HEK293 (cell line): ENCODE data around the gene STOML1.

Experiments
- CTCF ChIA-PET: fragments of 350-600 bp; formaldehyde crosslinking; extraction: SDS; loops from one replicate; lab custom pipeline; 2021; ENCODE audit warnings: antibody characterized with exemption; lab: Yijun Ruan, JAX
- POLR2A ChIA-PET: fragments of 300-600 bp; formaldehyde crosslinking; extraction: SDS; loops from one replicate; lab custom pipeline; 2020; ENCODE audit warnings: antibody characterized with exemption, inconsistent platforms; lab: Yijun Ruan, JAX
- H3K27ac ChIP-seq: fragments of 200-500 bp; sonication (Bioruptor generic); 2 replicates; pipeline ENCODE4 v1.5.1; 2014; ENCODE audit warnings: low read depth, low read length, control low read depth, inconsistent platforms; ENCODE audit errors: extremely low read depth
- H3K36me3 ChIP-seq, 2 experiments: fragments of 200-500 bp in 1 of 2; sonication (Bioruptor generic) in 1 of 2; 1 replicate in 1 of 2; 2 replicates in 1 of 2; pipeline ENCODE4 v1.5.1; 2014 to 2017; ENCODE audit warnings: inconsistent platforms in 2 of 2, low read length in 2 of 2; ENCODE audit not compliant: control insufficient read depth in 2 of 2, insufficient read depth in 1 of 2
- H3K4me1 ChIP-seq: fragments of 200-500 bp; sonication (Bioruptor generic); 2 replicates; pipeline ENCODE4 v1.5.1; 2014; ENCODE audit warnings: mild to moderate bottlenecking, low read length, inconsistent platforms; ENCODE audit not compliant: control insufficient read depth, insufficient read depth
- H3K4me3 ChIP-seq: 2 replicates; pipeline ENCODE4 v1.5.1; 2011; ENCODE audit warnings: low read depth, mild to moderate bottlenecking, control low read depth, low read length, moderate library complexity
- H3K9me3 ChIP-seq: fragments of 200-500 bp; sonication (Bioruptor generic); 2 replicates; pipeline ENCODE4 v1.5.1; 2014; ENCODE audit warnings: low read depth, low read length, inconsistent platforms; ENCODE audit not compliant: control insufficient read depth, insufficient read depth
- ATF2 ChIP-seq: fragments of 450-650 bp; formaldehyde crosslinking; IDR thresholded peaks from 2 replicates; pipeline ENCODE4 v1.5.1; 2016; ENCODE audit warnings: missing biosample characterization, missing genetic modification characterization, low read depth
- FEZF1 ChIP-seq: fragments of 450-650 bp; formaldehyde crosslinking; IDR thresholded peaks from 2 replicates; pipeline ENCODE4 v1.5.1; 2016; ENCODE audit warnings: missing biosample characterization, missing genetic modification characterization
- GLIS2 ChIP-seq: fragments of 450-650 bp; formaldehyde crosslinking; IDR thresholded peaks from 2 replicates; pipeline ENCODE4 v1.5.1; 2016; ENCODE audit warnings: missing biosample characterization, missing genetic modification characterization
- INSM2 ChIP-seq: fragments of 450-650 bp; formaldehyde crosslinking; IDR thresholded peaks from 2 replicates; pipeline ENCODE4 v1.5.1; 2016; ENCODE audit warnings: missing biosample characterization, missing genetic modification characterization
- KLF7 ChIP-seq: fragments of 450-650 bp; formaldehyde crosslinking; IDR thresholded peaks from 2 replicates; pipeline ENCODE4 v1.5.1; 2016; ENCODE audit warnings: missing biosample characterization, missing genetic modification characterization, borderline replicate concordance
- PRDM1 ChIP-seq: fragments of 450-650 bp; formaldehyde crosslinking; IDR thresholded peaks from 2 replicates; pipeline ENCODE4; 2016; ENCODE audit warnings: missing biosample characterization, missing genetic modification characterization
- PRDM10 ChIP-seq: fragments of 450-650 bp; formaldehyde crosslinking; IDR thresholded peaks from 2 replicates; pipeline ENCODE4 v1.5.1; 2016; ENCODE audit warnings: missing biosample characterization, missing genetic modification characterization
- PRDM2 ChIP-seq: fragments of 450-650 bp; formaldehyde crosslinking; IDR thresholded peaks from 2 replicates; pipeline ENCODE4 v1.5.1; 2016; ENCODE audit warnings: missing biosample characterization, missing genetic modification characterization, borderline replicate concordance
- RBAK ChIP-seq: fragments of 450-650 bp; formaldehyde crosslinking; IDR thresholded peaks from 2 replicates; pipeline ENCODE4 v1.5.1; 2016; ENCODE audit warnings: missing biosample characterization, missing genetic modification characterization
- TCF7L2 ChIP-seq: IDR thresholded peaks from 2 replicates; pipeline ENCODE4 v1.6.1; 2011; ENCODE audit warnings: low read depth, mild to moderate bottlenecking, inconsistent platforms, low read length, moderate library complexity, borderline replicate concordance
- ZNF140 ChIP-seq: fragments of 450-650 bp; formaldehyde crosslinking; IDR thresholded peaks from 2 replicates; pipeline ENCODE4 v1.5.1; 2016; ENCODE audit warnings: missing biosample characterization, missing genetic modification characterization
- ZNF202 ChIP-seq: fragments of 450-650 bp; formaldehyde crosslinking; IDR thresholded peaks from 2 replicates; pipeline ENCODE4 v1.5.1; 2016; ENCODE audit warnings: missing biosample characterization, missing genetic modification characterization, borderline replicate concordance
- ZNF292 ChIP-seq: fragments of 450-650 bp; formaldehyde crosslinking; IDR thresholded peaks from 2 replicates; pipeline ENCODE4 v1.5.1; 2016; ENCODE audit warnings: low read depth, missing biosample characterization, missing genetic modification characterization, borderline replicate concordance
- ZNF48 ChIP-seq: fragments of 450-650 bp; formaldehyde crosslinking; IDR thresholded peaks from 2 replicates; pipeline ENCODE4 v1.5.1; 2016; ENCODE audit warnings: missing biosample characterization, missing genetic modification characterization
- ZNF548 ChIP-seq: fragments of 450-650 bp; formaldehyde crosslinking; IDR thresholded peaks from 2 replicates; pipeline ENCODE4 v1.5.1; 2016; ENCODE audit warnings: missing biosample characterization, missing genetic modification characterization
- ZNF571 ChIP-seq: fragments of 450-650 bp; formaldehyde crosslinking; IDR thresholded peaks from 2 replicates; pipeline ENCODE4 v1.5.0; 2017; ENCODE audit warnings: missing biosample characterization, missing genetic modification characterization
- ZNF626 ChIP-seq: fragments of 450-650 bp; sonication (Bioruptor Pico); formaldehyde crosslinking; IDR thresholded peaks from 2 replicates; pipeline ENCODE4 v1.5.1; 2018; ENCODE audit warnings: missing biosample characterization, missing genetic modification characterization, inconsistent platforms
- ZNF645 ChIP-seq: fragments of 450-650 bp; formaldehyde crosslinking; IDR thresholded peaks from 2 replicates; pipeline ENCODE4; 2016; ENCODE audit warnings: missing biosample characterization, missing genetic modification characterization
- ZNF670 ChIP-seq: fragments of 450-650 bp; formaldehyde crosslinking; IDR thresholded peaks from 2 replicates; pipeline ENCODE4 v1.5.1; 2016; ENCODE audit warnings: missing biosample characterization, missing genetic modification characterization, low read depth
- ZNF707 ChIP-seq: fragments of 450-650 bp; formaldehyde crosslinking; IDR thresholded peaks from 2 replicates; pipeline ENCODE4 v1.5.1; 2016; ENCODE audit warnings: missing biosample characterization, missing genetic modification characterization
- ZNF768 ChIP-seq: fragments of 450-650 bp; formaldehyde crosslinking; IDR thresholded peaks from 2 replicates; pipeline ENCODE4 v1.5.1; 2018; ENCODE audit warnings: missing biosample characterization, mild to moderate bottlenecking, missing genetic modification characterization
- ZNF792 ChIP-seq: fragments of 450-650 bp; formaldehyde crosslinking; IDR thresholded peaks from 2 replicates; pipeline ENCODE4 v1.5.1; 2016; ENCODE audit warnings: missing biosample characterization, missing genetic modification characterization
- ZSCAN23 ChIP-seq: fragments of 450-650 bp; formaldehyde crosslinking; IDR thresholded peaks from 2 replicates; pipeline ENCODE4 v1.5.1; 2016; ENCODE audit warnings: missing biosample characterization, missing genetic modification characterization

Gene STOML1

GRCh38 chr15:73987681-73988444 is 4.2 kb downstream of the STOML1 start (continued):
- TF ChIP-seq PRDM2 (no peak), ZNF48 (tag by site-specific recombination) (no peak), FEZF1 (no peak), INSM2 (tag by site-specific recombination) (no peak), ZNF292 (tag by site-specific recombination) (no peak), PRDM10 (tag by site-specific recombination) (no peak)

- H3K9me3 ChIP-seq = no peaks in the 10 kb centered on the region
- CTCF ChIA-PET = interaction anchor here (1.7 kb wide), 1 partner anchor 14 kb away, joined by 6 read pairs; no protein-coding TSS in a partner anchor
- no peak overlapping the region for H3K4me3 ChIP-seq
- POLR2A ChIA-PET = interaction anchor here (1.1 kb wide), 1 partner anchor 7 kb away, joined by 6 read pairs; the partner anchor contains the start of gene PML
- H3K4me1 ChIP-seq = peaks cover 14% of the 10 kb centered on the region
- no peak overlapping the region for H3K27ac ChIP-seq
- peaks cover 0 to 16% of the 10 kb centered on the region in 2 experiments; a peak in 1 of 3 replicates for H3K36me3 ChIP-seq
- no peak for TF ChIP-seq TCF7L2
- TF ChIP-seq ZNF626 (tag by site-specific recombination) = no peak
- TF ChIP-seq ZNF571 = no peak
- TF ChIP-seq PRDM1 (tag by site-specific recombination) = no peak
- no peak for TF ChIP-seq ATF2 (tag by site-specific recombination)
- TF ChIP-seq ZNF645 (tag by site-specific recombination) = no peak
- no peak for TF ChIP-seq ZNF140 (tag by site-specific recombination)
- no peak for TF ChIP-seq GLIS2 (tag by site-specific recombination)
- TF ChIP-seq ZNF670 = no peak
- no peak for TF ChIP-seq KLF7 (tag by site-specific recombination)
- TF ChIP-seq ZSCAN23 (tag by site-specific recombination) = no peak
- TF ChIP-seq ZNF707 (tag by site-specific recombination) = no peak
- no peak for TF ChIP-seq RBAK (tag by site-specific recombination)
- TF ChIP-seq ZNF548 (tag by site-specific recombination) = no peak
- TF ChIP-seq ZNF768 (tag by site-specific recombination) = no peak
- no peak for TF ChIP-seq ZNF792 (tag by site-specific recombination)
- TF ChIP-seq ZNF202 (tag by site-specific recombination) = no peak
These were observed 4.8 kb downstream of the STOML1 start for GRCh38 chr15:73987250-73987649.
